Spleen (tissue), 7 donors: ENCODE measurements around the gene WDR7.

ENCODE experiments used
- POLR2A ChIP-seq, 3 donors: fragments of 450-650 bp; IDR thresholded peaks; one replicate each; pipeline ENCODE4 v1.5.1; 2017; ENCODE audit warnings: antibody characterized with exemption in 3 of 3, mild to moderate bottlenecking in 1 of 3
- TF ChIP-seq, protein P1 (sequence below), 11 experiments: fragments of 200-600 bp in 7 of 11; fragments of 450-650 bp in 4 of 11; sonication (generic) in 4 of 11; IDR thresholded peaks in 8 of 11; conservative IDR thresholded peaks in 3 of 11; 1 replicate in 7 of 11; 2 replicates in 4 of 11; pipeline versions ENCODE4 v1.4.0 to v1.8.0; 2016 to 2021; ENCODE audit warnings: antibody characterized with exemption in 11 of 11, inconsistent platforms in 4 of 11, mild to moderate bottlenecking in 1 of 11
- donor health status: DM: no; HTN: no; CAD: no; lungs with moderate emphysema.
- donor health status: DM: no; HTN: no; CAD: no.
- donor health status: DM: no; HTN: no; CAD: no.

DNA sequence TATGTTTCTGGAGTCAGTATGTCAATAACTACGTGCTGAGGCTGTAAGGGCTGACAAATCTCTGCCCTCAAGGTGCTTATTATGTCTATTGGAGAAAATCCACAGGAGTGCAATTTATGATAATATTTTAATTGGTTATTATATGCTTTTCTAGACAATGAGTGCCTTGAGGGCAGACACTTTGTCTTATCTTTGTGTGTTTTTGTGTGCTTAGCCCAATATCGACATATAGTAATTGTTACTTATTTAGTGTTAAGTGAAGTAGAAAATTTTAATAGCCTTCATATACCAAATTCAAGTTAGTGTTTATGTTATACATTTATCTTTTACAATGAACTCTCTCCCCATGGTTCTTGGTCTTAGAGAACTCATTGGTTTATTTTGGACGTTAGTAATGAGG lies 118.9 kb downstream of the WDR7 start:
- TF ChIP-seq, protein P1, sequence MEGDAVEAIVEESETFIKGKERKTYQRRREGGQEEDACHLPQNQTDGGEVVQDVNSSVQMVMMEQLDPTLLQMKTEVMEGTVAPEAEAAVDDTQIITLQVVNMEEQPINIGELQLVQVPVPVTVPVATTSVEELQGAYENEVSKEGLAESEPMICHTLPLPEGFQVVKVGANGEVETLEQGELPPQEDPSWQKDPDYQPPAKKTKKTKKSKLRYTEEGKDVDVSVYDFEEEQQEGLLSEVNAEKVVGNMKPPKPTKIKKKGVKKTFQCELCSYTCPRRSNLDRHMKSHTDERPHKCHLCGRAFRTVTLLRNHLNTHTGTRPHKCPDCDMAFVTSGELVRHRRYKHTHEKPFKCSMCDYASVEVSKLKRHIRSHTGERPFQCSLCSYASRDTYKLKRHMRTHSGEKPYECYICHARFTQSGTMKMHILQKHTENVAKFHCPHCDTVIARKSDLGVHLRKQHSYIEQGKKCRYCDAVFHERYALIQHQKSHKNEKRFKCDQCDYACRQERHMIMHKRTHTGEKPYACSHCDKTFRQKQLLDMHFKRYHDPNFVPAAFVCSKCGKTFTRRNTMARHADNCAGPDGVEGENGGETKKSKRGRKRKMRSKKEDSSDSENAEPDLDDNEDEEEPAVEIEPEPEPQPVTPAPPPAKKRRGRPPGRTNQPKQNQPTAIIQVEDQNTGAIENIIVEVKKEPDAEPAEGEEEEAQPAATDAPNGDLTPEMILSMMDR (IDR thresholded peaks at IDR 0.05 in 8 of 11, conservative IDR thresholded peaks at IDR 0.05 in 3 of 11) = no peak
- no peak for TF ChIP-seq POLR2A (IDR thresholded peaks at IDR 0.05)
